Lung (tissue), 13 donors: Measurements from ENCODE around the gene MORC1. TPM values are rescaled to one million over a fixed set of nuclear protein-coding genes. Genes with fewer than 3 reads are reported as not detected.

Experiments used
- ATAC-seq: fragments of 200-7000 bp; cut with Tn5 transposase; one replicate; pipeline ENCODE4 v1.9.1; 2020; ENCODE audit warnings: moderate number of reproducible peaks; ENCODE audit not compliant: insufficient read depth, low FRiP score
- DNase-seq, 3 donors: peaks; one replicate each; pipeline ENCODE4 v3.0.0-alpha.2; 2013 to 2017
- H3K27ac ChIP-seq, 2 donors: one replicate each; pipeline ENCODE4 v1.5.1; 2013; ENCODE audit warnings: mild to moderate bottlenecking in 2 of 2, moderate library complexity in 2 of 2, control low read depth in 1 of 2, inconsistent platforms in 1 of 2, low read depth in 1 of 2, low read length in 1 of 2
- H3K27me3 ChIP-seq, 3 donors: one replicate each; pipeline ENCODE4 v1.5.1; 2013; ENCODE audit warnings: low read length in 2 of 3; ENCODE audit not compliant: control insufficient read depth in 3 of 3, insufficient read depth in 3 of 3
- H3K36me3 ChIP-seq, 4 donors: one replicate each; pipeline ENCODE4 v1.5.1; 2013; ENCODE audit warnings: low read length in 4 of 4, mild to moderate bottlenecking in 1 of 4, moderate library complexity in 1 of 4; ENCODE audit not compliant: control insufficient read depth in 4 of 4, insufficient read depth in 4 of 4
- H3K4me1 ChIP-seq, 5 donors: one replicate each; pipeline ENCODE4 v1.5.1; 2013; ENCODE audit warnings: low read length in 5 of 5, mild to moderate bottlenecking in 2 of 5, moderate library complexity in 1 of 5; ENCODE audit not compliant: control insufficient read depth in 5 of 5, insufficient read depth in 5 of 5
- H3K4me3 ChIP-seq: one replicate; pipeline ENCODE4 v1.5.1; 2013; ENCODE audit warnings: mild to moderate bottlenecking, control low read depth, moderate library complexity
- H3K9ac ChIP-seq, 2 donors: one replicate each; pipeline ENCODE4 v1.5.1; 2013; ENCODE audit warnings: low read length in 2 of 2, control low read depth in 1 of 2; ENCODE audit not compliant: insufficient read depth in 1 of 2
- H3K9me3 ChIP-seq, 4 donors: one replicate each; pipeline ENCODE4 v1.5.1; 2013; ENCODE audit warnings: low read length in 3 of 4, mild to moderate bottlenecking in 1 of 4, moderate library complexity in 1 of 4; ENCODE audit not compliant: control insufficient read depth in 4 of 4, insufficient read depth in 3 of 4
- WGBS, 2 donors: extraction: QIAGEN DNeasy Blood & Tissue Kit; methylation state at CpG; one replicate each; pipeline ENCODE4 v1.1.7; 2013; 5-methylcytosine and 5-hydroxymethylcytosine counted together
- polyA plus RNA-seq, 2 donors: library from polyadenylated mRNA; stranded (reverse); fragments of 200-250 nt; gene quantifications; one replicate each; pipeline ENCODE4 v1.2.1, GENCODE V29; 2013
- small RNA-seq: library from RNA; depleted of rRNA; stranded (forward); fragments of <200 nt; gene quantifications from one replicate; pipeline ENCODE3, GENCODE V24; 2014; ENCODE audit warnings: low replicate concordance
- total RNA-seq, 2 donors: library from RNA; depleted of rRNA in 1 of 2; stranded (reverse); fragments of >200 nt in 1 of 2; gene quantifications; one replicate each; pipeline ENCODE4 v1.2.1, GENCODE V29; 2014 to 2021
- TF ChIP-seq, protein P1 (sequence below): IDR thresholded peaks from 2 replicates; pipeline ENCODE4 v1.5.1; 2012; ENCODE audit warnings: mild to moderate bottlenecking; ENCODE audit errors: control extremely low read depth, extremely low read depth
- donor health status: control.
- donor health status: control.
- donor health status: Bipolar disorder and iron deficiency.
- donor health status: healthy.
- donor health status: DM: yes; HTN: yes; CAD: no.

The MORC1 gene
- total and polyA plus RNA-seq, 4 donors, result not detected

DNA sequence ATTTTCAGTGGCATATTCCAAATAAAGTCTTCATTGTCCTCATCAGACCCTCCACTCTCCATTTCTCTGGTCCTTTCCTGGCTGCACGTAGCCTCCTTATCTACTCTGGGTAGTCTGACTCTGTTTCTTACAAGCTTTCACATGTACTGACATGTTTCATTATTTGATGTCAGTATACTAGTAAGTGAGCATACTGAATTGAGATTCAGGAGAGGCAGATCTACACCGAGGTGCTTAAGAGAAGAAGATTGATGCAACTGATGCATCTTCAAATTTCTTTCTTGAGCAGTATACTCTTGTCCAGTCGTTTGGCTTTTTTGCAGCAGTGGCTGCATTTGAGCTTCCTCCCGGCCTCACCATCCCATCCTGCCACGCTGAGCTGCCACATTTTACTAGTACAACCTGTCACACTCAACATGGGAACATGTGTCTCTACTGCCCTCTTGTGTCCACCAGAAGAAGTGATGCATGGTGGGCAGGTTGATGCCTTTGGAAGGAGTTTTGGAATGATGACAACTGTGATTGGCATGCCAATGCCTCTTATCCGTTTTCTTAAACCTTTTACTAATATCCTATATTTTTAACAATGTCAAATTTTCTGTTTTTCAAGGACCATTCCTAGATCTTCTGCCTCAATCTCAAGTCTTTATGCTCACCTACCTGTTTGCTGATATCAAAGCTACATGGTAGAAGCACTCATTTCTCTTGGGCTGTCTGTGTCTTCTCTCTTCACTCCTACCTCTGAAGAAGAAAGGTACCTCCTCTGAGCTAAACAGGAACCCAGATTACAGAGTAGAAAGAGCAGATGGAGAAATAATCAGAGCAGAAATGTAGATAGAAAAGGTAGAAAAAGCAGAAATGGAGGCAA is 202.9 kb downstream of the MORC1 start:
- 27 to 29% methylated on average over 6 of the region's 6 CpGs for WGBS, 2 donors
- no peaks in the 10 kb centered on the region for H3K4me1 ChIP-seq
- no peak overlapping the region for H3K4me3 ChIP-seq
- peak; percentile 65 for ATAC-seq
- peaks cover 0 to 2% (median 0%) of the 10 kb centered on the region in 3 donors for H3K27me3 ChIP-seq
- no peaks in the 10 kb centered on the region for H3K36me3 ChIP-seq
- DNase-seq, result peak; percentile 38 to 73 (median 54)
- TF ChIP-seq, protein P1, sequence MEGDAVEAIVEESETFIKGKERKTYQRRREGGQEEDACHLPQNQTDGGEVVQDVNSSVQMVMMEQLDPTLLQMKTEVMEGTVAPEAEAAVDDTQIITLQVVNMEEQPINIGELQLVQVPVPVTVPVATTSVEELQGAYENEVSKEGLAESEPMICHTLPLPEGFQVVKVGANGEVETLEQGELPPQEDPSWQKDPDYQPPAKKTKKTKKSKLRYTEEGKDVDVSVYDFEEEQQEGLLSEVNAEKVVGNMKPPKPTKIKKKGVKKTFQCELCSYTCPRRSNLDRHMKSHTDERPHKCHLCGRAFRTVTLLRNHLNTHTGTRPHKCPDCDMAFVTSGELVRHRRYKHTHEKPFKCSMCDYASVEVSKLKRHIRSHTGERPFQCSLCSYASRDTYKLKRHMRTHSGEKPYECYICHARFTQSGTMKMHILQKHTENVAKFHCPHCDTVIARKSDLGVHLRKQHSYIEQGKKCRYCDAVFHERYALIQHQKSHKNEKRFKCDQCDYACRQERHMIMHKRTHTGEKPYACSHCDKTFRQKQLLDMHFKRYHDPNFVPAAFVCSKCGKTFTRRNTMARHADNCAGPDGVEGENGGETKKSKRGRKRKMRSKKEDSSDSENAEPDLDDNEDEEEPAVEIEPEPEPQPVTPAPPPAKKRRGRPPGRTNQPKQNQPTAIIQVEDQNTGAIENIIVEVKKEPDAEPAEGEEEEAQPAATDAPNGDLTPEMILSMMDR, result peak; percentile 63
- H3K9ac ChIP-seq, result no peak overlapping the region
- no peaks in the 10 kb centered on the region for H3K9me3 ChIP-seq
- H3K27ac ChIP-seq, result no peak overlapping the region

DNA sequence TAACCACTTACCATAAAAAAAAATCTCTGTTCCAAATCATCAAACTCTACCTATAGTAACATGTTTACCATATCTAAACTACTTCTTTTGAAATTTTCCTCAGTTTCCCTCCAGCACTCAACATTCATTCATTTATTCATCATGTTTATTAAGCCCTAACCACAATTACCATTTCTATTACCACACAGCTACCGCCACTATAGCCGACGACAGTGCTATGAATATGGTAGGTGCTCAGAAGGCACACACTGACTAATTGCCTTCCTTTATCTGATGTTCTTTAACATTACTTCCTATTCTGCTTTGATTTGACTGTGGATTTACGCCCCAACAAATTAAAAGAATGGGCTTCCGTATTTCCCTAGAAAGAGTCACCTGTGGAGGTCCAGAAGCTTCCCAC is 208.1 kb downstream of the MORC1 start:
- Histone ChIP-seq H3K36me3 (no peaks in the 10 kb centered on the region), H3K27me3 (no peaks in the 10 kb centered on the region), H3K9me3 (no peaks in the 10 kb centered on the region), H3K9ac (no peak overlapping the region), H3K4me1 (no peaks in the 10 kb centered on the region), H3K27ac (no peak overlapping the region), H3K4me3 (no peak overlapping the region)
- DNase-seq (no peak), ATAC-seq (no peak)
- 91% methylated on average over 5 of the region's 5 CpGs for WGBS, 2 donors
- TF ChIP-seq, protein P1, result no peak

Small RNA genes within 50 kb of the gene (small RNA-seq; reads per million reads assigned to genes)
- gene RF00012, result not detected

Other genes starting within 250 kb of the MORC1 start
- not detected for gene GUCA1C, start 164.3 kb downstream of the MORC1 start, total RNA-seq
- gene GUCA1C, start 164.3 kb downstream of the MORC1 start, polyA plus RNA-seq, result not detected
- gene C3orf85, start 18.6 kb upstream of the MORC1 start, total RNA-seq, result not detected
- gene C3orf85, start 18.6 kb upstream of the MORC1 start, polyA plus RNA-seq, result not detected
- gene DPPA2, start 198.4 kb upstream of the MORC1 start, total RNA-seq, result not detected
- gene DPPA2, start 198.4 kb upstream of the MORC1 start, polyA plus RNA-seq, result not detected
- 1 to 10 TPM in 1 of 2 donors, under 1 TPM in 1; 0.58 to 1.8 TPM for gene DPPA4, start 219.4 kb upstream of the MORC1 start, total RNA-seq
- gene DPPA4, start 219.4 kb upstream of the MORC1 start, polyA plus RNA-seq, result under 1 TPM; 0.04 to 0.29 TPM